GM12891 (cell line): ENCODE data around the gene EXOSC7. TPM values are rescaled to one million over a fixed set of nuclear protein-coding genes. Genes with fewer than 3 reads are reported as not detected.

ENCODE experiments used
- DNase-seq: peaks from one replicate; pipeline ENCODE4 v3.0.0; 2011; ENCODE audit warnings: low spot score; ENCODE audit not compliant: insufficient read length
- FAIRE-seq: peaks from 2 replicates; lab custom pipeline; 2011; peaks lifted over from hg19 to GRCh38; lab: Jason Lieb, UNC
- PAX5 ChIP-seq: IDR thresholded peaks from 2 replicates; pipeline ENCODE4 v1.6.1; 2011; ENCODE audit warnings: low read length, moderate library complexity, mild to moderate bottlenecking; ENCODE audit not compliant: insufficient read depth, severe bottlenecking
- POLR2A ChIP-seq: IDR thresholded peaks from 2 replicates; pipeline ENCODE4 v1.6.1; 2011; ENCODE audit warnings: low read depth, low read length, control low read depth
- POLR2AphosphoS5 ChIP-seq: IDR thresholded peaks from 2 replicates; pipeline ENCODE4 v1.6.1; 2011; ENCODE audit warnings: low read depth, low read length, control low read depth
- POU2F2 ChIP-seq: IDR thresholded peaks from 2 replicates; pipeline ENCODE4 v1.6.1; 2011; ENCODE audit warnings: low read depth, mild to moderate bottlenecking, control low read depth, low read length, moderate library complexity
- SPI1 ChIP-seq: IDR thresholded peaks from 2 replicates; pipeline ENCODE4 v1.6.1; 2011; ENCODE audit warnings: low read depth, low read length, control low read depth
- TAF1 ChIP-seq: IDR thresholded peaks from 2 replicates; pipeline ENCODE4 v1.6.1; 2011; ENCODE audit warnings: low read depth, low read length, control low read depth
- polyA plus RNA-seq: library from polyadenylated mRNA; unstranded; fragments of >200 nt; gene quantifications from one replicate; pipeline ENCODE4 v1.2.1, GENCODE V29; 2012; ENCODE audit warnings: low read depth, missing spikeins, inconsistent platforms; ENCODE audit not compliant: missing spikeins

Gene EXOSC7
- 51.5 TPM for polyA plus RNA-seq

DNA sequence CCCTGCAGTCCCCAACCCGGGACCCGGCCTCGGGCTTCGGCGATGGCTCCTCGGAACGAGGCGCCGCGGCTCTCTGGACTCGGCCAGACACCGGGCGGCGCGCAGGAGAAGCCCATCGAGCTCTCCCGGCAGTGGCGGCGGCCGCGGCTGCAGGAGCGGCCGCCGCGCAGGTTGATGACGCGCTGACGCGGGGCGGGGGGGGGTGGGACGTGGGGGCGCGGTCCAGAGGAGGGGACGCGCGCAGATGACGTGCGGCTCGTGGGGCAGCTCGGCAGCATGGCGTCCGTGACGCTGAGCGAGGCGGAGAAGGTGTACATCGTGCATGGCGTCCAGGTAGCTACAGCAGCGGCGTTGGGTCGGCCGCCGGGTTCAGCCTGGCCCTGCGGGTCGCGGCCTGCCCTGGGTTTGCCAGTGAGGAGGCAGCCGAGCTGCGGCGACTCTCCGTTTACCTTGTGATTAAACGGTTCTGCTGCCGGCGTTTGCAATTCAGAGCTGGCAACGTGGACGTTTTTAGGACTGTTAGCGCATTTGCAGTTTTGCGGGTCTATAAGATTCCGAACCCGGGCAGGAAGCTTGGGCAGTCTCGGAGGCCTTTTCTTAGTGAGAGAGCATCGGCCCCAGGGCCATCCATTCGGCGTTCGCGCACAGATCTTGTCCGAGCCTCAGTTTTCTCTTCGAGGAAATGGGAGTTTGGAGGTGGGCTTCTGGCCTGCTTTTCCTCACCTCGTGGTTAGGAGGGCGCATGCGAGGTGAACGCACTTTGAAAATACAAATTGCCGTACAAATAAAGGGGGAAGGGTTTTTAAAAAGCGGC lies at the start of gene EXOSC7, which contains the start of gene ZDHHC3:
Gene EXOSC7 (plus strand): TSS at position 243 of the 814 bp plus-strand sequence. CDS start 34 bp downstream, at position 277.
Gene ZDHHC3 (minus strand): TSS at position 173 of the 814 bp plus-strand sequence. CDS start 16,738 bp downstream, outside the sequence.
- DNase-seq (peak; percentile 86), FAIRE-seq (peak; percentile 100)
- peak; percentile 95 for TF ChIP-seq POLR2A
- TF ChIP-seq TAF1 = peak; percentile 87
- no peak for TF ChIP-seq PAX5
- peak; percentile 65; the same call in 1 of the 2 replicates for TF ChIP-seq POU2F2
- TF ChIP-seq POLR2AphosphoS5 = peak; percentile 87

DNA sequence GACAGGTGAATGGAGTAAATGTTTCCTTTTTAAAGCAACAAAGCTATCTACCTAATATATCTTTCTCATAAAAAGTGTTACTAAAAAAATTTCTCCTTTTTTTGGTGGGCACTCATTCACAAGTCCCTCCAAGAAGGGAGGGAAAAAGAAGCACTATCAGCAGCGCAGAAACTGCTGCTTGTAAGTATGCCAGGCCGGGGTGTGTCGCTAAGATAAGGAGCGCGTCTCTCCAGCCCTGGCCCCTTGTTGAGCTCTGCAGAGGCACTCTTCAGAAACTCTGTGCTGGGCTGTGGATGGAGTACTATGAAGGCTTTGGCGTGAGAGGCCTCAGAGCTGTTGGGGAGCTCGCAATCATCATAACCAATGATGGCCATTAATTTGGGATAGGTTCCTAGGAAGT lies 49.1 kb upstream of the EXOSC7 start:
- no peak for TF ChIP-seq POLR2AphosphoS5
- no peak for TF ChIP-seq POU2F2
- TF ChIP-seq SPI1 = no peak
- TF ChIP-seq PAX5 = no peak
- TF ChIP-seq POLR2A = no peak
- no peak for TF ChIP-seq TAF1
- FAIRE-seq = no peak
- DNase-seq = no peak

DNA sequence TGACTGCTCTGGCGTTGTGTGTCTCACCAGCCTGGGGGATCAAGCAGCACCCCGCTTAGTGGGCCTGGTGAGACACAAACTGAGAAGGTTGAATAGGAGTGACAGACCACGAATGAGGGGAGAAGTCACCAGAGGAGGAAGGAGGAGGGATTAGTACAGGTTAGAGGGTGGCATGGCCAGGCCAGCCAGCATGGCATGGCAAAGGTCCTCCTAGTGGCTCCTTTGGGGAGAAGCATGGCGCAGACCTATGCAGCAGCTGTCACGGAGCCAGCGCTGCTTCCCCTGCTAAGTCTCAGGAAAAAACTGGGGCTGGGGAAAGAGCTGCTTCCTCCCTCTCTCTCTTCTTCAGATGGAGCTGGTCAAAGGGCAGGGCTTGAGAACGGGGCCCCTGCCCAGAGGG lies 48.7 kb upstream of the EXOSC7 start:
- no peak for DNase-seq
- TF ChIP-seq PAX5 (no peak), TAF1 (no peak), SPI1 (no peak), POU2F2 (no peak), POLR2AphosphoS5 (no peak), POLR2A (no peak)
- no peak for FAIRE-seq

DNA sequence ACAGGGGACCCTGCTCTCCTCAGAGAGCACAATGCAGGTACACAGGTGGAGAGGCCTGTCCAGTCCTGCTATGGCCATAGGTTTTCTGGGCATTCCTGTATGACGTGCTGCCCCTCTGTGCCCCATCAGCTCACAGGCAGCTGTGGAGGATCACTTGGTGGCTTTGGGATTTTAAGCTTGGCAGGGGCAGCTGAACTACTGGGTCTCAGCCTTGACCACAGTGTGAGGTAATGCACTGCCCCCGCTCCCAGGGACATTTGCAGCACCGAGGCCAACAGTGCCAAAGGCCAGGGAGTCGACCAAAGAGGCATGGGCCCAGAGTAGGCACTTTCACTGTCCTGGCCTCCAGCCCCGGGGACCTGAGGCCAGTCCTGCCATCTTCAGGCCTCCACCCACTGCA lies 46.3 kb upstream of the EXOSC7 start:
- DNase-seq (no peak), FAIRE-seq (no peak)
- TF ChIP-seq POLR2A (no peak), SPI1 (no peak), POLR2AphosphoS5 (no peak), PAX5 (no peak), TAF1 (no peak), POU2F2 (no peak)

DNA sequence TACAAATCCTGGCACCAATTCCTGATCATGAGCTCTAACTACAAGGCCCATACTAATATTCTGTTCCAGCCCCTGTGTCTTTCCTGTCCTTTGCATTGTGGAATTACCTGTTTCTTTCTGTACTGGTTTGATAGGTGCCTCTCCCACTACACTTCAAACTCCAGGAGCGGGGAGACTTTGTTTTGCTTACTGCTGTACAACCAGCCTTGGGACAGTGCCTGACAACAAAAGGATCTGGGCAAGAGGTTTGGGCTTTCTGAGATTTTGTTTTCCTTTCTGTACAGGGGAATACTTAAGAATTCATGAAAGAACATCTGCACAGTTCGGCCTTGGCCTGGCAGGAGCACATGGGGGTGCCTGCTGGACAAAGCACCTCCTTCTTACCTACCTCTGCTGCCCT lies 45.1 kb upstream of the EXOSC7 start:
- DNase-seq (no peak), FAIRE-seq (no peak)
- TF ChIP-seq SPI1 (no peak), PAX5 (no peak), POU2F2 (no peak), TAF1 (no peak), POLR2AphosphoS5 (no peak), POLR2A (no peak)

DNA sequence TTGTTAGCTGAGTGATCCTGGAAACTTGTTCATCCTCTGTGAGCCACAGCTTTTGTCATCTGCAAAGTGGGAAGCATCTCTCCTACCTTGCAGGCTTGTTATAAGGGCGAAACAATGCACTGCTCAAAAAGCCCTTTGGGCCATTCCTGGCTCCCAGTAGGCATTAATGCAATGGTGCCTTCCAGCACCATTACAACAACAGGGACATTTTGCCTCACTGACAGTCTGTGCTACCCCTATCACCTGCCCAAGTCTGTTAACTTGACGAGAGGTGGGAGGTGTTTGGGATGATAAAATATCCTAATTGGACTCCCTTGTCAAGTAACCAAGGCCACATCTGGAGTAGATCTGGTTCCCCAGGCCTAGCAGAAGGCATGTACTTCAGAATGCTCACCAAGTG lies 44.3 kb upstream of the EXOSC7 start:
- DNase-seq (no peak), FAIRE-seq (no peak)
- no peak for TF ChIP-seq SPI1
- no peak for TF ChIP-seq POLR2AphosphoS5
- no peak for TF ChIP-seq POLR2A
- no peak for TF ChIP-seq TAF1
- TF ChIP-seq POU2F2 = no peak
- TF ChIP-seq PAX5 = no peak

DNA sequence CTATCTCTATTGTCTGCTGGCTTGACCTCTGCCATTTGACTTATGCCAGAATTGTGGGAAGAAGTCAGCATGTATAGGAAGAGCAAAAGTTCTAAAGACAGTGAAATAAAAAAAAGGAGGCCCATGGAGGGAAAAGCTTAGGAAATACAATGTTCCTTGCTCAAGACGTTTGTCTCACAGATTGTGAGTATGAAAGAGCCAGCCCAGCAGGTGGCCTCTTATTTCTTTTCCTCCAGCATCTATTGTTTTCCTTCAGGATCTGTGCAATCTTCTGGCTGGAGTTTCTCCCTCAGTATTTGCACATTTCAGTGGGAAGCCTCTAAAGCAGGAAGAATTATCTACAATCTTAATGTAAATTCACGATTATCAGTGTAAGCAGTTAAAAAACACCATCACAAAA lies 43.8 kb upstream of the EXOSC7 start:
- DNase-seq (no peak), FAIRE-seq (no peak)
- no peak for TF ChIP-seq SPI1
- TF ChIP-seq PAX5 = no peak
- no peak for TF ChIP-seq POU2F2
- TF ChIP-seq POLR2AphosphoS5 = no peak
- TF ChIP-seq POLR2A = no peak
- TF ChIP-seq TAF1 = no peak

DNA sequence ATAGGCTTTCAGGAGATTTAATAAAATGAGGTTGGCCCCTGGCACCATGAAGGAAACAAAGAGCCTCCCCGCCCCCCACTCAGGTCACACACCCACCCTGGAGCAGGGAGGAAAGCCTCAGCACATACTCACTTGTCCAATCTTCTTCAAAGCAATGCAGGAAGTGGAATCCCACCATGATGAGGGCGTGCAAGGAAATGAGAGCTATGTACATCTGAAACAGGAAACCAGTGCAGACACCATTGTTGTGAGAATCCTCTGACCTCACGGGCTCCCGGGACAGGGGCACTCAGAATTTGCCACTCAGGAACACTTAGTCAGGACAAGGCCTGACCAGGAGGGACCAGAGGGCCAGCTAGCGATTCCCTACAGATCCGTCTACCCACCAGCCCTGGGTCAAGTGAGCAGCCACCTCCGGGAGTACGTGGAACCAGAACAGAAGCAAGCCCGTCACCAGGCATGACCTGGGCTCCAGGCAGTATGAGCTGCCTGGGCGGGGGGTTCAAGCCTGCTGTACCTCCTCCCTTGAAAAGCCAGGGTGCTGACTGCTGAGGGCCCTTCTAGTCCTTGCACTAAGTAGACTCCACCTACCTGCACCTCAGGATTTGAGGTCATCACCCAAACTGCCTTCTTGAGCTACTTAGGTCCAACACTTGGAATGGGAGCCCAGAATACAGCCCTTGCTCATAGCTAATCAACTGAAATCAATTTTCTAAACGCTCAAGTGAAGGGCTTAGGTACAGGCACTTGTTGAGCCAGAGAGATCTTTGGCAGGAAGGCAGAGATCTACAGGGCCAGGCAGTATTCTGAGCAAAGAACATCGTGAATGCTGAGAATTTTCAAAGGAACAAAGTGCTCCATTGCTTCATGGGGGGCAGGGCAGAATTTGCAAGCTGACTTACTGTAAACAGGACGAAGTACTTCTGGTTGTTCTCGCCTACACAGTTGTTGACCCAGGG lies 42.8 kb upstream of the EXOSC7 start:
- DNase-seq (no peak), FAIRE-seq (no peak)
- TF ChIP-seq POLR2A (no peak), SPI1 (no peak), PAX5 (no peak), POU2F2 (no peak), TAF1 (no peak), POLR2AphosphoS5 (no peak)

DNA sequence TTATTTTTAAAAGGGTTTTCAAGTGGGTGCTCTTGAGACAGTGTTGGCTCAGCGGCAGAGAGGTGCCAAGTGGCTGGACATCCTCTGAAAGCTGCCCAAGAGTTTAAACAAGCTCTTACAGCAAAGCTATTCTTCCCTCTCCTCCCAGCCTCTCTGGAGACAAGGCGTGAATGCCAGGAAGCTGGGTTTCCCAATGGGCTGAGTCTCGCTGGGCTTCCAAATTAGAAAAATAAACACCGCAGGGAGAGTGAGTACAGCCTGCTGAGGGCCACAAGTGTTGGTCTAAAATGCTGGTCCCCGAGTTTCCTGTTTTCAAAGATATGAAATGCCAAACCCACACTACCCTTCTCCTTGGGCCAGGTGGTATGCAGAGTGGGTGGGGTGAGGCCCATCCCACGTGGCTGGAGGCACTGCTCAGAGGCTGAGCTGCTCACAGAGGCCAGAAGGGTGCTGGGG lies 36.4 kb upstream of the EXOSC7 start:
- DNase-seq = no peak
- no peak for FAIRE-seq
- TF ChIP-seq POU2F2 (no peak), TAF1 (no peak), PAX5 (no peak), POLR2AphosphoS5 (no peak), POLR2A (no peak), SPI1 (no peak)
